ENCODE data around the gene MRPL24. TPM values are rescaled to one million over a fixed set of nuclear protein-coding genes. Genes with fewer than 3 reads are reported as not detected.

The MRPL24 gene
- total and polyA plus RNA-seq, 10 of the 15 experiments (the other 5 are each of a cell fraction or from before 2014, with no cell fraction given), result 87.4 to 269 (median 134) TPM

GRCh38 chr1:156746728-156747631 lies 6.1 kb upstream of the MRPL24 start (continued):
- no peak for TF ChIP-seq ZBTB4 (CRISPR knock-in tag; IDR thresholded peaks at IDR 0.05)
- no peak for TF ChIP-seq E2F8 (IDR thresholded peaks at IDR 0.05; ENCODE audit: low read depth, partially characterized antibody)
- peak; percentile 71 for TF ChIP-seq HCFC1 (IDR thresholded peaks at IDR 0.05; ENCODE audit: low read length)
- no peak; the same call in 1 of the 2 replicates for TF ChIP-seq SIN3A (IDR thresholded peaks at IDR 0.05; ENCODE audit: low read depth, low read length)
- no peak for TF ChIP-seq CEBPB (IDR thresholded peaks at IDR 0.05; ENCODE audit: borderline replicate concordance in 1 of 2, low read depth in 2 of 2, low read length in 2 of 2)
- TF ChIP-seq, protein P1, sequence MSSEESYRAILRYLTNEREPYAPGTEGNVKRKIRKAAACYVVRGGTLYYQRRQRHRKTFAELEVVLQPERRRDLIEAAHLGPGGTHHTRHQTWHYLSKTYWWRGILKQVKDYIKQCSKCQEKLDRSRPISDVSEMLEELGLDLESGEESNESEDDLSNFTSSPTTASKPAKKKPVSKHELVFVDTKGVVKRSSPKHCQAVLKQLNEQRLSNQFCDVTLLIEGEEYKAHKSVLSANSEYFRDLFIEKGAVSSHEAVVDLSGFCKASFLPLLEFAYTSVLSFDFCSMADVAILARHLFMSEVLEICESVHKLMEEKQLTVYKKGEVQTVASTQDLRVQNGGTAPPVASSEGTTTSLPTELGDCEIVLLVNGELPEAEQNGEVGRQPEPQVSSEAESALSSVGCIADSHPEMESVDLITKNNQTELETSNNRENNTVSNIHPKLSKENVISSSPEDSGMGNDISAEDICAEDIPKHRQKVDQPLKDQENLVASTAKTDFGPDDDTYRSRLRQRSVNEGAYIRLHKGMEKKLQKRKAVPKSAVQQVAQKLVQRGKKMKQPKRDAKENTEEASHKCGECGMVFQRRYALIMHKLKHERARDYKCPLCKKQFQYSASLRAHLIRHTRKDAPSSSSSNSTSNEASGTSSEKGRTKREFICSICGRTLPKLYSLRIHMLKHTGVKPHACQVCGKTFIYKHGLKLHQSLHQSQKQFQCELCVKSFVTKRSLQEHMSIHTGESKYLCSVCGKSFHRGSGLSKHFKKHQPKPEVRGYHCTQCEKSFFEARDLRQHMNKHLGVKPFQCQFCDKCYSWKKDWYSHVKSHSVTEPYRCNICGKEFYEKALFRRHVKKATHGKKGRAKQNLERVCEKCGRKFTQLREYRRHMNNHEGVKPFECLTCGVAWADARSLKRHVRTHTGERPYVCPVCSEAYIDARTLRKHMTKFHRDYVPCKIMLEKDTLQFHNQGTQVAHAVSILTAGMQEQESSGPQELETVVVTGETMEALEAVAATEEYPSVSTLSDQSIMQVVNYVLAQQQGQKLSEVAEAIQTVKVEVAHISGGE (CRISPR knock-in tag; IDR thresholded peaks at IDR 0.05), result no peak
- TF ChIP-seq KAT2A (conservative IDR thresholded peaks at IDR 0.05; ENCODE audit: control insufficient read depth, low read depth, low read length), result no peak
